ENCODE measurements around the gene DEPP1. TPM values are rescaled to one million over a fixed set of nuclear protein-coding genes. Genes with fewer than 3 reads are reported as not detected.

DEPP1 gene
- total RNA-seq, 2 donors from 2014 or later: 0.31 to 0.53 TPM

DNA sequence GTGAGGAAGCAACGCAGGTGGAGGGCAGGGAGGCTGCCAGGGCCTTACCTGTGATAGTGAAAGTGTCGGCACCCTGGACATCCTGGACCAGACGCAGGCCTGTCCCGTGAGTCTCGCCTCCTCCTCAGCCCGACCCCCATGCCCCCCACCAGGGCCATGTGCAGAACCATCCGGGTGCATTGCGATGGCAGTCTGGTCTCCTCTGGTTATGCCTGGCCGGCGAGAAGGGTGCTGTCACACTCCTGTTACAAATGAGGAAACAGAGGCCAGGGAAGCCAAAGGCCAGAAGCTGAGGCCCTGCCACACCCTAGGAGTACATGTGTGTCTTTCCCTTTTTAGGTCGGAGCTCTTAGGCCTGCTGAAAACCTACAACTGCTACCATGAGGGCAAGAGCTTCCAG, 7.2 kb downstream of the DEPP1 start:
- DNase-seq (ENCODE audit: low spot score) (no peak), ATAC-seq (no peak)
- H3K4me1 Mint-ChIP-seq (ENCODE audit: low read depth in 2 of 2): peaks cover 45 to 64% of the 10 kb centered on the region in 2 donors
- no peak overlapping the region for H3K27ac Mint-ChIP-seq
- no peaks in the 10 kb centered on the region for H3K36me3 Mint-ChIP-seq
- no peak overlapping the region for H3K4me3 Mint-ChIP-seq
- no peaks in the 10 kb centered on the region for H3K27me3 Mint-ChIP-seq
- H3K9me3 Mint-ChIP-seq: peaks cover 4% of the 10 kb centered on the region

DNA sequence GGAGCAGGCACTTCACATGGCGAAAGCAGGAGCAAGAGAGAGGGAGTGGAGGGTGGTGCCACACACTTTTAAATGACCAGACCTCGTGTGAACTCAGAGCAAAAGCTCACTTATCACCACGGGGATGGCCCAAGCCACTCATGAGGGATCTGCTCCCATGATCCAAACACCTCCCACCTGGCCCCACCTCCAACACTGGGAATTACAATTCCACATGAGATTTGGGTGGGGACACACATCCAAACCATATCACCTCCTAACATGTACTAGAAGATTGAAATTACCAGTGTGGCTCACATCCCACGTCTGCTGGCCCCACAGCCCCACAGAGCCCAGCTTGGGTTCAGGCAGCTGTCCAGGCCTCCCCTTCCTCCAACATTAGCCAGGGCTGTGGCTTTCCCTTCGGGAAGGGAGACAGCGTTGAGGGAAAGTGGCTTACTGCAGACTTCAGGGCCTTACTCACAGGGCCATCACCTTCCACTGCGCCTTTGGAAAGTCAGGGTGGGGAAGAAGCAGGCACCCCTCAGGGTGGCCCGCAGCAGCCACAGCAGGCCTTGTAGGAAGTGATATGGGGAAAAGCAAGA, 7.7 kb downstream of the DEPP1 start:
- ATAC-seq (no peak), DNase-seq (ENCODE audit: low spot score) (no peak)
- no peaks in the 10 kb centered on the region for H3K36me3 Mint-ChIP-seq
- peaks cover 50 to 68% of the 10 kb centered on the region in 2 donors for H3K4me1 Mint-ChIP-seq (ENCODE audit: low read depth in 2 of 2)
- peak overlapping the region in 1 of 2 donors; percentile 23 for H3K27ac Mint-ChIP-seq
- H3K27me3 Mint-ChIP-seq: no peaks in the 10 kb centered on the region
- no peak overlapping the region for H3K4me3 Mint-ChIP-seq
- peaks cover 4% of the 10 kb centered on the region for H3K9me3 Mint-ChIP-seq

- Mint-ChIP-seq H3K27me3 (no peaks in the 10 kb centered on the region), H3K27ac (peak overlapping the region in 1 of 2 donors; percentile 70), H3K9me3 (peaks cover 4% of the 10 kb centered on the region), H3K4me3 (peak overlapping the region; percentile 82), H3K4me1 (ENCODE audit: low read depth in 2 of 2) (peaks cover 60 to 75% of the 10 kb centered on the region in 2 donors), H3K36me3 (no peaks in the 10 kb centered on the region)
- ATAC-seq (no peak), DNase-seq (ENCODE audit: low spot score) (no peak)
These were observed 8.8 kb downstream of the DEPP1 start for GRCh38 chr10:44969854-44970253.

GRCh38 chr10:44968500-44969400, 9.9 kb downstream of the DEPP1 start:
- Mint-ChIP-seq H3K27me3 (no peaks in the 10 kb centered on the region), H3K9me3 (peaks cover 4% of the 10 kb centered on the region), H3K27ac (peak overlapping the region; percentile 62 to 70), H3K4me3 (peak overlapping the region; percentile 82), H3K4me1 (ENCODE audit: low read depth in 2 of 2) (peaks cover 63 to 77% of the 10 kb centered on the region in 2 donors), H3K36me3 (no peaks in the 10 kb centered on the region)
- ATAC-seq: peak; percentile 79 to 86
- peak; percentile 86 for DNase-seq (ENCODE audit: low spot score)

GRCh38 chr10:44968091-44968490, 10.5 kb downstream of the DEPP1 start:
- peak; percentile 35 to 48 for ATAC-seq
- no peak for DNase-seq (ENCODE audit: low spot score)
- no peaks in the 10 kb centered on the region for H3K36me3 Mint-ChIP-seq
- peaks cover 4% of the 10 kb centered on the region for H3K9me3 Mint-ChIP-seq
- peaks cover 61 to 77% of the 10 kb centered on the region in 2 donors for H3K4me1 Mint-ChIP-seq (ENCODE audit: low read depth in 2 of 2)
- no peaks in the 10 kb centered on the region for H3K27me3 Mint-ChIP-seq
- peak overlapping the region; percentile 62 to 70 for H3K27ac Mint-ChIP-seq
- H3K4me3 Mint-ChIP-seq: peak overlapping the region; percentile 82

GRCh38 chr10:44967616-44968015, 11.0 kb downstream of the DEPP1 start:
- DNase-seq (ENCODE audit: low spot score) (no peak), ATAC-seq (peak in 1 of 2 donors; percentile 44)
- Mint-ChIP-seq H3K27ac (peak overlapping the region; percentile 62 to 70), H3K4me3 (peak overlapping the region; percentile 82), H3K4me1 (ENCODE audit: low read depth in 2 of 2) (peaks cover 61 to 77% of the 10 kb centered on the region in 2 donors), H3K27me3 (no peaks in the 10 kb centered on the region), H3K9me3 (peaks cover 4% of the 10 kb centered on the region), H3K36me3 (no peaks in the 10 kb centered on the region)

GRCh38 chr10:44966816-44967509, 11.6 kb downstream of the DEPP1 start:
- peaks cover 4% of the 10 kb centered on the region for H3K9me3 Mint-ChIP-seq
- DNase-seq (ENCODE audit: low spot score): no peak
- peaks cover 65 to 80% of the 10 kb centered on the region in 2 donors for H3K4me1 Mint-ChIP-seq (ENCODE audit: low read depth in 2 of 2)
- peak overlapping the region; percentile 82 for H3K4me3 Mint-ChIP-seq
- no peak for ATAC-seq
- no peaks in the 10 kb centered on the region for H3K27me3 Mint-ChIP-seq
- peak overlapping the region; percentile 78 to 94 for H3K27ac Mint-ChIP-seq
- no peaks in the 10 kb centered on the region for H3K36me3 Mint-ChIP-seq

DNA sequence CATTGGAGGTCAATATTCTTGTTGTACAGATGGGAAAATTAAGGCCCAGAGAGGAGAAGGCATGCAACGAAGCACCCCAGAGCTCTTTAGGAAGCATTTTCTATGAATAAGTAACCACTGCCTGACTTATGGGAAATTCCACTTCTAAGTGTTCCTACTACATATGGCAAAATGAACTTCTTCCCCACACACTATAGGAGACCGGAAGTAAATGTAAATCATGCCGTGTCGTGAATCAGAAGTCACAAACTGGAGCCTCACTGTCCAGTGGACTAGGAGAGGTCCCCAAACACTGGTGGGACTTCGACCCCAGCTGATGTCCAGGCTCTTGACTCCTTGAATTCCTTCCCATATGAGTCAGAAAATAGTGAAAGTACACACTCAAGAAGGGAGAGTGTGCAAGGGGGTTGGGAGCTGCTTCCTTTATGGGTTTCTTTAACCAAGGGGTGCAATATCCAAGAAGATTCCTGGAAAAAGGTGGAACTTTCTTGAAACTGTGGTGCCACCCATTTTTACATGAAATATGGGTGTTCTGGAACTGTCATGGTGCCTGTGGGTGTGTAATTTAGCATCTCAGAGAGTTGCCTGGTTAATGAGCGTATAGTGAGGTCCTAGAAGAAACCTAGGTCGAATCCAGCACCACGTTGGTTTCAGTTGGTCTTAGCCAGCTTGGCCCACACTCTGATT, 12.3 kb downstream of the DEPP1 start:
- no peaks in the 10 kb centered on the region for H3K36me3 Mint-ChIP-seq
- peak overlapping the region; percentile 79 for H3K4me3 Mint-ChIP-seq
- ATAC-seq: peak in 1 of 2 donors; percentile 46
- H3K27me3 Mint-ChIP-seq: no peaks in the 10 kb centered on the region
- peaks cover 4% of the 10 kb centered on the region for H3K9me3 Mint-ChIP-seq
- peak overlapping the region; percentile 78 to 94 for H3K27ac Mint-ChIP-seq
- DNase-seq (ENCODE audit: low spot score): no peak
- peaks cover 65 to 80% of the 10 kb centered on the region in 2 donors for H3K4me1 Mint-ChIP-seq (ENCODE audit: low read depth in 2 of 2)

GRCh38 chr10:44965651-44966097, 12.9 kb downstream of the DEPP1 start:
- peak overlapping the region; percentile 79 for H3K4me3 Mint-ChIP-seq
- ATAC-seq (peak; percentile 31 to 64), DNase-seq (ENCODE audit: low spot score) (no peak)
- H3K4me1 Mint-ChIP-seq (ENCODE audit: low read depth in 2 of 2): peaks cover 71 to 80% of the 10 kb centered on the region in 2 donors
- no peaks in the 10 kb centered on the region for H3K36me3 Mint-ChIP-seq
- no peaks in the 10 kb centered on the region for H3K27me3 Mint-ChIP-seq
- peak overlapping the region; percentile 78 to 94 for H3K27ac Mint-ChIP-seq
- peaks cover 4% of the 10 kb centered on the region for H3K9me3 Mint-ChIP-seq

DNA sequence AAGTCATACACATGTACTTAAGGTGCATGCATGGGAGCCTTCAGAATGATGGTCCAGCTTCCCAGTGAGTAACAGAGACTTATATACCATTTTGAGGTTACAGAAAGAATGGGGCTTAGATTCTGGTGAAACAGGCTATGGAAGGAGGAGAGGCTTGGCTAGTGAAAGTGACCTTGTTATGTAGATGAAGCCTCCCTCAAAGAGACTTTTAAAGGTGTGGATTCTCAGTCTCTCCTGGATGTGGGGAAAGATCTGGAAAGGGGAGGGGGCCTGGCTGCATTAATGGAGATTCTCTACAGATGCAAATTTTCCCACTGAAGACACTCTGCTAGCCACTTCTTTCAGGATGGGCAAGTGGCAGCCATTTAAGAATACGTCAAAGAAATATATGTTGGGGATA, 13.5 kb downstream of the DEPP1 start:
- DNase-seq (ENCODE audit: low spot score): no peak
- Mint-ChIP-seq H3K4me1 (ENCODE audit: low read depth in 2 of 2) (peaks cover 77 to 83% of the 10 kb centered on the region in 2 donors), H3K9me3 (peaks cover 4% of the 10 kb centered on the region), H3K36me3 (no peaks in the 10 kb centered on the region), H3K27me3 (no peaks in the 10 kb centered on the region), H3K27ac (peak overlapping the region; percentile 78 to 94), H3K4me3 (peak overlapping the region; percentile 22)
- ATAC-seq: no peak

- peaks cover 67 to 74% of the 10 kb centered on the region in 2 donors for H3K4me1 Mint-ChIP-seq (ENCODE audit: low read depth in 2 of 2)
- H3K36me3 Mint-ChIP-seq: no peaks in the 10 kb centered on the region
- peak overlapping the region; percentile 49 for H3K4me3 Mint-ChIP-seq
- peaks cover 4% of the 10 kb centered on the region for H3K9me3 Mint-ChIP-seq
- no peak for ATAC-seq
- H3K27me3 Mint-ChIP-seq: no peaks in the 10 kb centered on the region
- peak overlapping the region; percentile 78 to 94 for H3K27ac Mint-ChIP-seq
- DNase-seq (ENCODE audit: low spot score): no peak
These were observed 14.6 kb downstream of the DEPP1 start for GRCh38 chr10:44963772-44964633.

DNA sequence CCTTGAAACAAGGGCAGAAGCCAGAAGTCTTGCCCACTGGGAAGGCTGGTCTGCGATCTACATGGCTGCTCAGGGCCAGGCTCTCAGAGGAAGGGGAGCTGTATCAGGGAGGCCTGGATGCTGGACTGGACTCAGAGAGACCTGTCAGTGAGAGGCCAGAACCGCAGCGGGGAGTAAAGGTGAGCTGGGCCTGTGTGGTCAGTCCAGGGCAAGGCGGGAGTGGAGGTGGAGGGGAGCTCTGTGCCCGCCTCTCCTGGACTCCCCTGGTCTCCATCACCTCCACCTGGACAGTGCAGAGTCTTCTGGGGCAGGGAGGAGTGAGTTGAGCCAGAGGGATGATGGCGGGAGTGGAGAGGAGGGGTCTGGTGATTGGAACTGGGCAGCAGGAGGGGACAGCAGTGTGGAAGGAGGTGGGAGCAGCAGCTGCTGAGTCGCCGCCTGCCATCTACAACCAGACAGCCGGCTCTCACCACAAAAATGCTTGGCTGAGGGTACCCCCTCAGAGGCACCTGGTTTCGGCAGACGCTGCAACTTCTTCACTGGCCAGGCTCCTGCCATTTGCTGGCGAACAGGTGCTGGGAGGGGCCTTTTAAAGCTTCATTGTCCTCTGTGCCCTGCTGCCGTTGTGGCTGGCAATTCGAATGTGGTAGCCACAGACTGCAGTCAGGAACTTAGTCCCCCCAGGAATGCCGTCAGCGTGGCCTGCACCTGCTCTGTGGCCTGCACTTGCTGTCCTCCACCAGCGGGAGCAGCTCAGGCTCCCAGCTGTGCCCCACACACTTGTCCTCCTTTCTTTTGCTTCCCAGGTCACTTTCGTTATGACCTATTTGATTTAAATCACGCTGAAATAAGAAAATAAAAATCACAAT, 15.5 kb downstream of the DEPP1 start:
- no peaks in the 10 kb centered on the region for H3K9me3 Mint-ChIP-seq
- H3K36me3 Mint-ChIP-seq: no peaks in the 10 kb centered on the region
- DNase-seq (ENCODE audit: low spot score): no peak
- H3K27ac Mint-ChIP-seq: peak overlapping the region; percentile 28 to 94
- H3K4me3 Mint-ChIP-seq: peak overlapping the region; percentile 62
- H3K4me1 Mint-ChIP-seq (ENCODE audit: low read depth in 2 of 2): peaks cover 67 to 73% of the 10 kb centered on the region in 2 donors
- no peak for ATAC-seq
- no peaks in the 10 kb centered on the region for H3K27me3 Mint-ChIP-seq
